GM12878 (cell line): ENCODE results near the gene RHBDD3. TPM values are rescaled to one million over a fixed set of nuclear protein-coding genes. Genes with fewer than 3 reads are reported as not detected.
A peak's percentile ranks its signal among the peaks of the same experiment; 100 is the strongest.

Experiments used
- ATAC-seq: fragments of 200-7000 bp; cut with Tn5 transposase; 3 replicates; pipeline ENCODE4 v1.9.1; 2020; ENCODE audit warnings: mild to moderate bottlenecking, moderate library complexity
- BruUV-seq: library from RNA; stranded (reverse); fragments of 400-500 nt; replicated peaks from 2 replicates; lab custom pipeline; 2021; lab: Mats Ljungman, UMichigan
- CTCF ChIA-PET: fragments of 300-600 bp; sonication (Branson Sonifier 250); formaldehyde crosslinking; extraction: SDS; loops from one replicate; lab custom pipeline; 2021; ENCODE audit warnings: inconsistent platforms; lab: Yijun Ruan, JAX
- POLR2A ChIA-PET: fragments of 350-600 bp; formaldehyde crosslinking; extraction: SDS; loops from one replicate; lab custom pipeline; 2021; ENCODE audit warnings: inconsistent platforms; lab: Charles Lee
- RAD21 ChIA-PET: fragments of 300-600 bp; sonication (Branson Sonifier 250); formaldehyde crosslinking; loops from one replicate; lab custom pipeline; 2023; ENCODE audit warnings: antibody characterized with exemption; ENCODE audit not compliant: unreplicated experiment; lab: Charles Lee
- SMC1A ChIA-PET: fragments of 300-600 bp; sonication (Branson Sonifier 250); formaldehyde crosslinking; loops from one replicate; lab custom pipeline; 2023; ENCODE audit not compliant: unreplicated experiment, uncharacterized antibody; lab: Charles Lee
- DNase-seq: peaks from one replicate; pipeline ENCODE4 v3.0.0-alpha.2; 2011; ENCODE audit warnings: low read depth, low spot score
- FAIRE-seq: peaks from 3 replicates; lab custom pipeline; 2011; peaks lifted over from hg19 to GRCh38; lab: Jason Lieb, UNC
- H2AFZ ChIP-seq: 2 replicates; pipeline ENCODE4 v1.6.0; 2011; ENCODE audit warnings: low read depth, low read length, control low read depth; ENCODE audit not compliant: control insufficient read depth
- H3K27ac ChIP-seq: 2 replicates; pipeline ENCODE4 v1.5.1; 2011; ENCODE audit warnings: control low read depth; ENCODE audit not compliant: control insufficient read depth, insufficient read depth
- H3K27me3 ChIP-seq, 2 experiments: replicated peaks in 1 of 2; 2 replicates each; pipeline versions ENCODE4 v1.6.0 to v1.6.1; 2011; ENCODE audit warnings: low read length in 1 of 2; ENCODE audit not compliant: control insufficient read depth in 2 of 2, insufficient read depth in 2 of 2
- H3K36me3 ChIP-seq, 2 experiments: 2 replicates each; pipeline ENCODE4 v1.5.1; 2011; ENCODE audit warnings: low read length in 1 of 2; ENCODE audit not compliant: control insufficient read depth in 2 of 2, insufficient read depth in 2 of 2
- H3K4me1 ChIP-seq: 2 replicates; pipeline ENCODE4 v1.6.1; 2011; ENCODE audit warnings: mild to moderate bottlenecking, low read length, moderate library complexity, mixed read lengths; ENCODE audit not compliant: control insufficient read depth, insufficient read depth
- H3K4me2 ChIP-seq: 2 replicates; pipeline ENCODE4 v1.6.0; 2011; ENCODE audit warnings: control low read depth; ENCODE audit not compliant: control insufficient read depth, insufficient read depth
- H3K4me3 ChIP-seq: fragments of 200-600 bp; sonication (generic); 2 replicates; pipeline ENCODE4 v1.5.1; 2016
- H3K79me2 ChIP-seq: 2 replicates; pipeline ENCODE4 v1.6.0; 2011; ENCODE audit warnings: low read length; ENCODE audit not compliant: control insufficient read depth, insufficient read depth
- H3K9ac ChIP-seq: 2 replicates; pipeline ENCODE4 v1.8.0; 2011; ENCODE audit warnings: low read length, control low read depth, mixed read lengths; ENCODE audit not compliant: control insufficient read depth, insufficient read depth
- H3K9me3 ChIP-seq: replicated peaks from 3 replicates; pipeline ENCODE4 v1.5.1; 2011; ENCODE audit warnings: mild to moderate bottlenecking, low read length; ENCODE audit not compliant: control insufficient read depth, insufficient read depth
- H4K20me1 ChIP-seq: 2 replicates; pipeline ENCODE4 v1.6.0; 2011; ENCODE audit not compliant: control insufficient read depth, insufficient read depth
- MLLT1 ChIP-seq: fragments of 450-650 bp; IDR thresholded peaks from 2 replicates; pipeline ENCODE4 v1.6.1; 2016; ENCODE audit warnings: mild to moderate bottlenecking
- POLR2A ChIP-seq: IDR thresholded peaks from 2 replicates; pipeline ENCODE4 v1.6.1; 2011; ENCODE audit warnings: low read depth, mild to moderate bottlenecking, low read length
- SIN3A ChIP-seq: IDR thresholded peaks from 2 replicates; pipeline ENCODE4 v1.6.1; 2012; ENCODE audit warnings: low read depth, low read length, improper control_type of control experiment
- SIX5 ChIP-seq: IDR thresholded peaks from 2 replicates; pipeline ENCODE4 v1.6.1; 2011; ENCODE audit warnings: mild to moderate bottlenecking, low read depth, low read length, moderate library complexity; ENCODE audit not compliant: severe bottlenecking
- WGBS: methylation state at CpG from one replicate; pipeline ENCODE4 v1.1.6; 2016; ENCODE audit warnings: low lambda C conversion rate; ENCODE audit not compliant: insufficient replicate concordance, insufficient coverage; ENCODE audit errors: missing lambda C conversion rate; 5-methylcytosine and 5-hydroxymethylcytosine counted together
- in situ Hi-C: fragments of 300-500 bp; cut with MboI; formaldehyde crosslinking; loops from 9 replicates; pipeline ENCODE4 v1.14.3; 2018; ENCODE audit warnings: mixed read lengths
- intact Hi-C: fragments of 100-400 bp; cut with micrococcal nuclease; formaldehyde crosslinking; loops from one replicate; pipeline ENCODE4 v1.14.2; 2022; ENCODE audit not compliant: unreplicated experiment
- polyA plus RNA-seq, 11 experiments: library from polyadenylated mRNA; depleted of rRNA in 4 of 11; unstranded in 6 of 11; stranded (reverse) in 5 of 11; fragments of >200 nt; fragmentation: Nextera tagmentation in 4 of 11; fragmentation: Illumina TruSeq in 1 of 11; extraction: Ambion mirVana in 4 of 11; extraction: Trizol in 1 of 11; gene quantifications; 1 replicate in 1 of 11; 2 replicates in 10 of 11; pipeline versions ENCODE4 v1.2.1 to v1.2.3, GENCODE V29; 2011 to 2016; ENCODE audit warnings: inconsistent platforms in 2 of 11, missing spikeins in 2 of 11, low read depth in 1 of 11
- total RNA-seq, 4 experiments: library from RNA; depleted of rRNA in 3 of 4; stranded (reverse); fragments of >200 nt in 3 of 4; fragmentation: Illumina TruSeq in 1 of 4; extraction: Trizol in 1 of 4; gene quantifications; 2 replicates each; pipeline versions ENCODE4 v1.2.1 to v1.2.3, GENCODE V29; 2013 to 2021

The RHBDD3 gene
- total and polyA plus RNA-seq, 10 of the 15 experiments (the other 5 are each of a cell fraction or from before 2014, with no cell fraction given): 0.27 to 41.2 (median 20.1) TPM

GRCh38 chr22:29225422-29226090, 42.2 kb downstream of the RHBDD3 start:
- CTCF ChIA-PET: interaction anchor here (0.6 to 1.1 kb wide), 2 partner anchors 16 to 22 kb away, joined by 3 to 4 read pairs; no protein-coding TSS in a partner anchor

More at GRCh38 chr22:29225422-29226090, 42.2 kb downstream of the RHBDD3 start:
- no peak for FAIRE-seq
- Histone ChIP-seq H2AFZ (no peak overlapping the region), H3K27me3 (no peaks in the 10 kb centered on the region), H3K4me1 (no peaks in the 10 kb centered on the region), H3K36me3 (no peaks in the 10 kb centered on the region; a peak in 1 of 4 replicates), H3K79me2 (no peaks in the 10 kb centered on the region), H4K20me1 (no peaks in the 10 kb centered on the region), H3K4me3 (no peak overlapping the region), H3K27ac (no peak overlapping the region), H3K4me2 (no peak overlapping the region), H3K9ac (no peak overlapping the region), H3K9me3 (no peaks in the 10 kb centered on the region)
- no peak for DNase-seq
- intact Hi-C loops: no loop called here
- in situ Hi-C loops: no loop called here
- BruUV-seq: no TSS peak
- ChIA-PET RAD21 (interaction anchor here (0.6 kb wide), 2 partner anchors 8 to 130 kb away, joined by 3 to 4 read pairs; no protein-coding TSS in a partner anchor), SMC1A (interaction anchor here (1.2 kb wide), 1 partner anchor 71 kb away, joined by 3 read pairs; no protein-coding TSS in a partner anchor), POLR2A (interaction anchor here (0.8 to 0.9 kb wide), 2 partner anchors 10 kb away, joined by 3 to 5 read pairs; no protein-coding TSS in a partner anchor)
- TF ChIP-seq MLLT1: no peak
- peak; percentile 12; the same call in 1 of the 2 replicates for TF ChIP-seq POLR2A
- TF ChIP-seq SIX5: no peak
- no peak for TF ChIP-seq SIN3A
- peak; percentile 14 for ATAC-seq
- WGBS: 43% methylated on average over 16 of the region's 16 CpGs
